ENCODE measurements around the gene MEIS1.

DNA sequence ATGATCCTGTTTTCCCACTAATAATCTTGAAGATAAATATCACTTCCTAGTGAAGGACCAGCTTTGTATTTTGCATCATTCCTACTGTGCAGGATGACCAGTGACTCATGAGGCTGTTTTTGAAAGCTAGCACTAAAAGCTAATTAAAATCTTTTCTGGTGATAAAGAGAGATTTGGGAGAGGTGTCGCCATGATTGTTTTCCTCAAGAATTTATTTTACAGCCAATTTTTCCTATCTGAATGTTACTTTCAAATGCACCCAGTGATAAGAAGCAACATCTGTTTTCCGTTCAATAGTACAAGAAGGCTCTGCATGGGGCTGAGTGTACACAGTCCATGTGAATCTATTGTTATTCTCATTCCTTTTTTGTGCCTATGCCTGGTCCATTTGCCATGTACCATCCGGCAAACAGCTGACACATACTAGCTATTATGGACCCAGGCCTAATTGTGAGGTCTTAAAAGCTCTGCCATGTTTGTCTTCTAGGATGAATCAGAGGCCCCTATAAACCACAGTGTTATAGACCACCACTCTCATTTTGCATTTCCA is 28.4 kb downstream of the MEIS1 start:
- TF ChIP-seq POLR2AphosphoS5 (IDR thresholded peaks at IDR 0.05; ENCODE audit: low read depth) (no peak), EZH2 (IDR thresholded peaks at IDR 0.05; ENCODE audit: low read depth, unreplicated experiment) (no peak), ZNF331 (CRISPR knock-in tag; IDR thresholded peaks at IDR 0.05; ENCODE audit: low read depth) (no peak), STAT1 (IDR thresholded peaks at IDR 0.05; ENCODE audit: unreplicated experiment) (no peak), CREB1 (CRISPR knock-in tag; IDR thresholded peaks at IDR 0.05; ENCODE audit: low read depth) (no peak)
- TF ChIP-seq, protein P1, sequence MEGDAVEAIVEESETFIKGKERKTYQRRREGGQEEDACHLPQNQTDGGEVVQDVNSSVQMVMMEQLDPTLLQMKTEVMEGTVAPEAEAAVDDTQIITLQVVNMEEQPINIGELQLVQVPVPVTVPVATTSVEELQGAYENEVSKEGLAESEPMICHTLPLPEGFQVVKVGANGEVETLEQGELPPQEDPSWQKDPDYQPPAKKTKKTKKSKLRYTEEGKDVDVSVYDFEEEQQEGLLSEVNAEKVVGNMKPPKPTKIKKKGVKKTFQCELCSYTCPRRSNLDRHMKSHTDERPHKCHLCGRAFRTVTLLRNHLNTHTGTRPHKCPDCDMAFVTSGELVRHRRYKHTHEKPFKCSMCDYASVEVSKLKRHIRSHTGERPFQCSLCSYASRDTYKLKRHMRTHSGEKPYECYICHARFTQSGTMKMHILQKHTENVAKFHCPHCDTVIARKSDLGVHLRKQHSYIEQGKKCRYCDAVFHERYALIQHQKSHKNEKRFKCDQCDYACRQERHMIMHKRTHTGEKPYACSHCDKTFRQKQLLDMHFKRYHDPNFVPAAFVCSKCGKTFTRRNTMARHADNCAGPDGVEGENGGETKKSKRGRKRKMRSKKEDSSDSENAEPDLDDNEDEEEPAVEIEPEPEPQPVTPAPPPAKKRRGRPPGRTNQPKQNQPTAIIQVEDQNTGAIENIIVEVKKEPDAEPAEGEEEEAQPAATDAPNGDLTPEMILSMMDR (conservative IDR thresholded peaks at IDR 0.05; ENCODE audit: low read depth in 2 of 2) = no peak
- TF ChIP-seq, protein P2, sequence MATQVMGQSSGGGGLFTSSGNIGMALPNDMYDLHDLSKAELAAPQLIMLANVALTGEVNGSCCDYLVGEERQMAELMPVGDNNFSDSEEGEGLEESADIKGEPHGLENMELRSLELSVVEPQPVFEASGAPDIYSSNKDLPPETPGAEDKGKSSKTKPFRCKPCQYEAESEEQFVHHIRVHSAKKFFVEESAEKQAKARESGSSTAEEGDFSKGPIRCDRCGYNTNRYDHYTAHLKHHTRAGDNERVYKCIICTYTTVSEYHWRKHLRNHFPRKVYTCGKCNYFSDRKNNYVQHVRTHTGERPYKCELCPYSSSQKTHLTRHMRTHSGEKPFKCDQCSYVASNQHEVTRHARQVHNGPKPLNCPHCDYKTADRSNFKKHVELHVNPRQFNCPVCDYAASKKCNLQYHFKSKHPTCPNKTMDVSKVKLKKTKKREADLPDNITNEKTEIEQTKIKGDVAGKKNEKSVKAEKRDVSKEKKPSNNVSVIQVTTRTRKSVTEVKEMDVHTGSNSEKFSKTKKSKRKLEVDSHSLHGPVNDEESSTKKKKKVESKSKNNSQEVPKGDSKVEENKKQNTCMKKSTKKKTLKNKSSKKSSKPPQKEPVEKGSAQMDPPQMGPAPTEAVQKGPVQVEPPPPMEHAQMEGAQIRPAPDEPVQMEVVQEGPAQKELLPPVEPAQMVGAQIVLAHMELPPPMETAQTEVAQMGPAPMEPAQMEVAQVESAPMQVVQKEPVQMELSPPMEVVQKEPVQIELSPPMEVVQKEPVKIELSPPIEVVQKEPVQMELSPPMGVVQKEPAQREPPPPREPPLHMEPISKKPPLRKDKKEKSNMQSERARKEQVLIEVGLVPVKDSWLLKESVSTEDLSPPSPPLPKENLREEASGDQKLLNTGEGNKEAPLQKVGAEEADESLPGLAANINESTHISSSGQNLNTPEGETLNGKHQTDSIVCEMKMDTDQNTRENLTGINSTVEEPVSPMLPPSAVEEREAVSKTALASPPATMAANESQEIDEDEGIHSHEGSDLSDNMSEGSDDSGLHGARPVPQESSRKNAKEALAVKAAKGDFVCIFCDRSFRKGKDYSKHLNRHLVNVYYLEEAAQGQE (IDR thresholded peaks at IDR 0.05; ENCODE audit: unreplicated experiment) = no peak
